Vagina (tissue), 2 donors: ENCODE data around the gene TMPRSS7.

Source experiments
- CTCF ChIP-seq, 3 experiments: fragments of 450-650 bp in 2 of 3; fragments of 200-600 bp in 1 of 3; sonication (generic) in 1 of 3; IDR thresholded peaks; one replicate each; pipeline ENCODE4 v1.5.1; 2017 to 2019; ENCODE audit warnings: antibody characterized with exemption in 3 of 3, mild to moderate bottlenecking in 2 of 3, moderate library complexity in 2 of 3
- POLR2A ChIP-seq, 2 donors: fragments of 450-650 bp; IDR thresholded peaks; one replicate each; pipeline ENCODE4 v1.6.1; 2017; ENCODE audit warnings: antibody characterized with exemption in 2 of 2, mild to moderate bottlenecking in 2 of 2, moderate library complexity in 2 of 2

DNA sequence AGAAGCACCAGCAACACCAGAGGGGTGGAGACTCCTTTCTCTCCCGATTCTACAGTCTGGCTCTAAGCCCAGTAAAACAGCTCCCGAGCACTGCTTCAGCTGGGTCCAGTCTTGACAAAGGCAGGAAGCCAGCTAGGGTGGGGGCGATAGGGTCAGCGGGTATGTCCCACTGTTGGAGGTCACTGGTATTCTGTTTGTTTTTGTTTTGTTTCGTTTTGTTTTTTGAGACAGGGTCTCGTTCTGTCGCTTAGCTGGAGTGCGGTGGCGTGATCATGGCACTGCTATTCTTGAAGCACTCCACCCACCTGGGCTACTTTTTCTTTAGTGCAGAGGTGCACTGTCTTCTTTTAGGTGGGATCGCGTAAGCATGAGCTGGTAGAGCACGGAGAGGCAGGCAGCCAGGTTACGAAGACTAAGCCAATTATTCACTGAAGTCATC lies 82.2 kb downstream of the TMPRSS7 start:
- TF ChIP-seq POLR2A (IDR thresholded peaks at IDR 0.05) (no peak), CTCF (IDR thresholded peaks at IDR 0.05) (no peak)
